RWPE1 (cell line): ENCODE data around the gene MRPL52.

Source experiments
- CTCF ChIA-PET: fragments of 350-600 bp; sonication (Branson Sonifier 250); formaldehyde crosslinking; extraction: SDS; loops from one replicate; lab custom pipeline; 2021; lab: Yijun Ruan, JAX
- POLR2A ChIA-PET: fragments of 400-600 bp; formaldehyde crosslinking; extraction: SDS; loops from one replicate; lab custom pipeline; 2020; ENCODE audit warnings: antibody characterized with exemption; ENCODE audit not compliant: low non-redundant PET; lab: Yijun Ruan, JAX
- DNase-seq: peaks from one replicate; pipeline ENCODE4 v3.0.0; 2012; ENCODE audit warnings: low spot score
- H3K27ac ChIP-seq: fragments of 450-650 bp; 2 replicates; pipeline ENCODE4 v1.5.1; 2017
- CTCF ChIP-seq: fragments of 450-650 bp; conservative IDR thresholded peaks from 2 replicates; pipeline ENCODE4 v1.5.1; 2017; ENCODE audit warnings: low read depth, mild to moderate bottlenecking

MRPL52 gene

GRCh38 chr14:22872033-22872832 lies 42.5 kb downstream of the MRPL52 start:
- TF ChIP-seq CTCF: peak; percentile 95
- ChIA-PET POLR2A (interaction anchor here (1.2 kb wide), 1 partner anchor 44 kb away, joined by 6 read pairs; no protein-coding TSS in a partner anchor), CTCF (interaction anchor here (0.5 to 3.2 kb wide), 15 partner anchors 11 to 315 kb away, joined by 3 to 40 read pairs (median 5); partner anchors contain the start of genes OXA1L and REM2)
- peak overlapping the region; percentile 99 for H3K27ac ChIP-seq
- peak; percentile 78 for DNase-seq

GRCh38 chr14:22872833-22873520 lies 43.3 kb downstream of the MRPL52 start:
- H3K27ac ChIP-seq: peak overlapping the region; percentile 99
- POLR2A ChIA-PET: interaction anchor here (0.6 kb wide), 2 partner anchors 32 to 146 kb away, joined by 3 to 5 read pairs; no protein-coding TSS in a partner anchor

GRCh38 chr14:22875003-22875747 lies 45.5 kb downstream of the MRPL52 start:
- CTCF ChIA-PET: no interaction called here

More at GRCh38 chr14:22872833-22873520, 43.3 kb downstream of the MRPL52 start:
- TF ChIP-seq CTCF: peak; percentile 64
- CTCF ChIA-PET: interaction anchor here (0.5 to 3.2 kb wide), 11 partner anchors 11 to 297 kb away, joined by 3 to 40 read pairs (median 5); partner anchors contain the start of genes OXA1L and REM2
- no peak for DNase-seq

GRCh38 chr14:22875748-22876319 lies 46.1 kb downstream of the MRPL52 start:
- no peak for DNase-seq
- ChIA-PET POLR2A (no interaction called here), CTCF (interaction anchor here (0.8 kb wide), 1 partner anchor 305 kb away, joined by 3 read pairs; no protein-coding TSS in a partner anchor)
- H3K27ac ChIP-seq: no peak overlapping the region
- TF ChIP-seq CTCF: no peak

More at GRCh38 chr14:22875003-22875747, 45.5 kb downstream of the MRPL52 start:
- TF ChIP-seq CTCF: no peak
- POLR2A ChIA-PET: no interaction called here
- no peak overlapping the region for H3K27ac ChIP-seq
- DNase-seq: no peak

GRCh38 chr14:22877000-22877501 lies 47.4 kb downstream of the MRPL52 start:
- ChIA-PET POLR2A (no interaction called here), CTCF (no interaction called here)
- peak overlapping the region; percentile 51; the same call in 1 of the 2 replicates for H3K27ac ChIP-seq
- no peak for DNase-seq
- no peak for TF ChIP-seq CTCF
